H1 (cell line): ENCODE measurements around the gene ACRBP. TPM values are rescaled to one million over a fixed set of nuclear protein-coding genes. Genes with fewer than 3 reads are reported as not detected.

Experiments used
- ASH2L ChIP-seq: fragments of 200-600, 300-600 bp; sonication (generic); IDR thresholded peaks from one replicate; pipeline ENCODE4 v1.7.1; 2017; ENCODE audit warnings: low read length
- BRCA1 ChIP-seq: IDR thresholded peaks from 2 replicates; pipeline ENCODE4 v1.6.1; 2012; ENCODE audit warnings: low read depth, low read length, improper control_type of control experiment
- CEBPB ChIP-seq: IDR thresholded peaks from 2 replicates; pipeline ENCODE4 v1.6.1; 2012; ENCODE audit warnings: low read depth, low read length
- CREB1 ChIP-seq: IDR thresholded peaks from 2 replicates; pipeline ENCODE4 v1.6.1; 2012; ENCODE audit warnings: inconsistent platforms
- FOSL1 ChIP-seq: IDR thresholded peaks from 2 replicates; pipeline ENCODE4 v1.6.1; 2011; ENCODE audit warnings: mild to moderate bottlenecking, low read depth, low read length, moderate library complexity; ENCODE audit not compliant: insufficient read depth
- GTF2F1 ChIP-seq: IDR thresholded peaks from 2 replicates; pipeline ENCODE4 v1.6.1; 2012; ENCODE audit warnings: low read depth, low read length, improper control_type of control experiment, borderline replicate concordance
- KDM4A ChIP-seq: IDR thresholded peaks from one replicate; pipeline ENCODE4 v1.7.1; 2012; ENCODE audit warnings: low read depth, mild to moderate bottlenecking, moderate library complexity, low read length, inconsistent platforms; ENCODE audit not compliant: severe bottlenecking
- KDM5A ChIP-seq: fragments of 200-600 bp; IDR thresholded peaks from 2 replicates; pipeline ENCODE4 v1.7.1; 2012; ENCODE audit warnings: mild to moderate bottlenecking, low read length, inconsistent platforms, mixed read lengths
- MAFK ChIP-seq: IDR thresholded peaks from 2 replicates; pipeline ENCODE4 v1.6.1; 2012; ENCODE audit warnings: low read depth, mild to moderate bottlenecking, improper control_type of control experiment, low read length
- PHF8 ChIP-seq: fragments of 200-600 bp; sonication (generic); conservative IDR thresholded peaks from 2 replicates; pipeline ENCODE4 v1.7.1; 2012; ENCODE audit warnings: low read depth, mild to moderate bottlenecking, inconsistent platforms, low read length, moderate library complexity
- POLR2AphosphoS5 ChIP-seq: IDR thresholded peaks from 2 replicates; pipeline ENCODE4 v1.6.1; 2011; ENCODE audit warnings: low read depth, low read length
- RNF2 ChIP-seq: fragments of 200-900, 300-1000 bp; sonication (generic); IDR thresholded peaks from 2 replicates; pipeline ENCODE4 v1.7.1; 2016; ENCODE audit warnings: borderline replicate concordance, low read depth, mild to moderate bottlenecking, antibody characterized with exemption, low read length; ENCODE audit not compliant: poor library complexity, severe bottlenecking; ENCODE audit errors: missing control alignments
- TAF1 ChIP-seq: IDR thresholded peaks from 2 replicates; pipeline ENCODE4 v1.6.1; 2011; ENCODE audit warnings: mild to moderate bottlenecking, low read depth, low read length
- TEAD4 ChIP-seq: IDR thresholded peaks from 2 replicates; pipeline ENCODE4 v1.6.1; 2012; ENCODE audit warnings: low read depth, low read length, inconsistent platforms, mixed read lengths
- polyA plus RNA-seq, 7 experiments: library from polyadenylated mRNA; depleted of rRNA in 3 of 7; stranded (reverse) in 5 of 7; unstranded in 2 of 7; fragments of >200 nt in 5 of 7; fragments of 200-250 nt in 2 of 7; gene quantifications; 1 replicate in 5 of 7; 2 replicates in 1 of 7; 4 replicates in 1 of 7; pipeline versions ENCODE4 v1.2.1 to v1.2.3, GENCODE V29; 2011 to 2013; ENCODE audit warnings: missing spikeins in 2 of 7, mixed read lengths in 2 of 7
- total RNA-seq: library from RNA; stranded (reverse); fragmentation: NEBNext Ultra II Directional; extraction: Animal tissue kit (Norgen Biotek cat#: 25700); gene quantifications from 2 replicates; pipeline ENCODE4 v1.2.1, GENCODE V29; 2021
- TF ChIP-seq, protein P1 (sequence below): IDR thresholded peaks from 2 replicates; pipeline ENCODE4 v1.6.1; 2012; ENCODE audit warnings: low read length, inconsistent platforms
- TF ChIP-seq, protein P2 (sequence below): IDR thresholded peaks from 2 replicates; pipeline ENCODE4 v1.6.1; 2011; ENCODE audit warnings: low read length, improper control_type of control experiment
- TF ChIP-seq, protein P3 (sequence below), 3 experiments: IDR thresholded peaks; 1 replicate in 2 of 3; 2 replicates in 1 of 3; pipeline versions ENCODE4 v1.5.1 to v1.6.1; 2011; ENCODE audit warnings: low read length in 3 of 3, mild to moderate bottlenecking in 3 of 3, inconsistent platforms in 2 of 3, low read depth in 1 of 3, moderate library complexity in 1 of 3; ENCODE audit not compliant: insufficient read depth in 1 of 3; ENCODE audit errors: control extremely low read depth in 1 of 3
- TF ChIP-seq, protein P4 (sequence below): IDR thresholded peaks from 2 replicates; pipeline ENCODE4 v1.6.1; 2012; ENCODE audit warnings: inconsistent platforms

ACRBP gene
- total and polyA plus RNA-seq, 2 of the 8 experiments (the other 6 are each of a cell fraction or from before 2014, with no cell fraction given): 0.80 to 5.2 TPM

DNA sequence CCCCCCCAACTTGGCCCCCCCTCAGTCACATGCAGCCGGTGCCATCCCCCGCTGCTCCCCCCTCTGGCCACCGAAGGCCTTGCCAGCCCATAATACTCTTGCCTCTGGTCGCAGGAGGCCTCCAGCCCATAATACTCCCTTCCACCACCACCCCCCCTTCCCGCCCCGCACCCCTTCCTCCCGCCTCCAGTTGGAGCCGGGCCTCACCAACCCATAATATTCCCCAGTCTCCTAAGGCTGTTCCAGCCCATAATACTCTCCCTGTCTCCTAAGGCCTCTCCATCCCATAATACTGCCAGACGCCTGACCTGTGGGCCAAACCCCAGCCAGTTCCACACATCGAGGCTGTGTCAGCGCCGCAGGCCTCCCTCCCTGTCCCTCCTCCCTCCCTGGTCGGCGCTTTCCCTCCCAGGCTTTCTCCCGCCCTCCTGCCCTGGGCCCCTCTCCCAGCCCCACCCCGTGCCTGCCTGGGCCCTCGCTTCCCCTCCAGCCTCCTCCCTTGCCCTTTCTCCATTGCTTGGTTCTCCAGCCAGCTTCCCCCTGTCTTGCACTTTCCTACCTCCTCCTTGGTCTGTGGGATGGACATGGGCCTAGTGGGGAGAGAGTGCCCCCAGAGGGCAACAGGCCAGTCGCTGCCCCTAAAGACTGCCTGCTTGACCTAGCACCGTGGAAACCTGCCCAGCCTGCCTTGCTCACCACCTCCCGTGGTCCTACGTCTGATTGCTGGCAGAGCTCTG lies 33.3 kb downstream of the ACRBP start (continued):
- TF ChIP-seq BRCA1 (no peak), CEBPB (no peak), GTF2F1 (no peak), ASH2L (peak; percentile 57), POLR2AphosphoS5 (no peak), MAFK (no peak), KDM5A (no peak), PHF8 (no peak), FOSL1 (no peak), TAF1 (0 out of 2 replicates have a peak, but pooled peaks have one; percentile 50), KDM4A (no peak), CREB1 (no peak; the same call in 1 of the 2 replicates), TEAD4 (no peak), RNF2 (no peak)
- TF ChIP-seq, protein P1, sequence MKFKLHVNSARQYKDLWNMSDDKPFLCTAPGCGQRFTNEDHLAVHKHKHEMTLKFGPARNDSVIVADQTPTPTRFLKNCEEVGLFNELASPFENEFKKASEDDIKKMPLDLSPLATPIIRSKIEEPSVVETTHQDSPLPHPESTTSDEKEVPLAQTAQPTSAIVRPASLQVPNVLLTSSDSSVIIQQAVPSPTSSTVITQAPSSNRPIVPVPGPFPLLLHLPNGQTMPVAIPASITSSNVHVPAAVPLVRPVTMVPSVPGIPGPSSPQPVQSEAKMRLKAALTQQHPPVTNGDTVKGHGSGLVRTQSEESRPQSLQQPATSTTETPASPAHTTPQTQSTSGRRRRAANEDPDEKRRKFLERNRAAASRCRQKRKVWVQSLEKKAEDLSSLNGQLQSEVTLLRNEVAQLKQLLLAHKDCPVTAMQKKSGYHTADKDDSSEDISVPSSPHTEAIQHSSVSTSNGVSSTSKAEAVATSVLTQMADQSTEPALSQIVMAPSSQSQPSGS: no peak; the same call in 1 of the 2 replicates
- TF ChIP-seq, protein P2, sequence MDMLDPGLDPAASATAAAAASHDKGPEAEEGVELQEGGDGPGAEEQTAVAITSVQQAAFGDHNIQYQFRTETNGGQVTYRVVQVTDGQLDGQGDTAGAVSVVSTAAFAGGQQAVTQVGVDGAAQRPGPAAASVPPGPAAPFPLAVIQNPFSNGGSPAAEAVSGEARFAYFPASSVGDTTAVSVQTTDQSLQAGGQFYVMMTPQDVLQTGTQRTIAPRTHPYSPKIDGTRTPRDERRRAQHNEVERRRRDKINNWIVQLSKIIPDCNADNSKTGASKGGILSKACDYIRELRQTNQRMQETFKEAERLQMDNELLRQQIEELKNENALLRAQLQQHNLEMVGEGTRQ: no peak
- TF ChIP-seq, protein P3, sequence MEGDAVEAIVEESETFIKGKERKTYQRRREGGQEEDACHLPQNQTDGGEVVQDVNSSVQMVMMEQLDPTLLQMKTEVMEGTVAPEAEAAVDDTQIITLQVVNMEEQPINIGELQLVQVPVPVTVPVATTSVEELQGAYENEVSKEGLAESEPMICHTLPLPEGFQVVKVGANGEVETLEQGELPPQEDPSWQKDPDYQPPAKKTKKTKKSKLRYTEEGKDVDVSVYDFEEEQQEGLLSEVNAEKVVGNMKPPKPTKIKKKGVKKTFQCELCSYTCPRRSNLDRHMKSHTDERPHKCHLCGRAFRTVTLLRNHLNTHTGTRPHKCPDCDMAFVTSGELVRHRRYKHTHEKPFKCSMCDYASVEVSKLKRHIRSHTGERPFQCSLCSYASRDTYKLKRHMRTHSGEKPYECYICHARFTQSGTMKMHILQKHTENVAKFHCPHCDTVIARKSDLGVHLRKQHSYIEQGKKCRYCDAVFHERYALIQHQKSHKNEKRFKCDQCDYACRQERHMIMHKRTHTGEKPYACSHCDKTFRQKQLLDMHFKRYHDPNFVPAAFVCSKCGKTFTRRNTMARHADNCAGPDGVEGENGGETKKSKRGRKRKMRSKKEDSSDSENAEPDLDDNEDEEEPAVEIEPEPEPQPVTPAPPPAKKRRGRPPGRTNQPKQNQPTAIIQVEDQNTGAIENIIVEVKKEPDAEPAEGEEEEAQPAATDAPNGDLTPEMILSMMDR (IDR thresholded peaks at IDR 0.05; ENCODE audit: control extremely low read depth in 1 of 3, insufficient read depth in 1 of 3, low read depth in 1 of 3, low read length in 3 of 3): peak; percentile 27 to 63 (median 34); a peak in 3 of 4 replicates
- TF ChIP-seq, protein P4, sequence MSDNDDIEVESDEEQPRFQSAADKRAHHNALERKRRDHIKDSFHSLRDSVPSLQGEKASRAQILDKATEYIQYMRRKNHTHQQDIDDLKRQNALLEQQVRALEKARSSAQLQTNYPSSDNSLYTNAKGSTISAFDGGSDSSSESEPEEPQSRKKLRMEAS: peak; percentile 68
